ENCODE measurements around the gene NXN.
"Not testable (repeated sequence)": the region's sequence is repeated elsewhere in the genome, so short reads cannot be mapped to it uniquely, and the experiment has no call there.

NXN gene

DNA sequence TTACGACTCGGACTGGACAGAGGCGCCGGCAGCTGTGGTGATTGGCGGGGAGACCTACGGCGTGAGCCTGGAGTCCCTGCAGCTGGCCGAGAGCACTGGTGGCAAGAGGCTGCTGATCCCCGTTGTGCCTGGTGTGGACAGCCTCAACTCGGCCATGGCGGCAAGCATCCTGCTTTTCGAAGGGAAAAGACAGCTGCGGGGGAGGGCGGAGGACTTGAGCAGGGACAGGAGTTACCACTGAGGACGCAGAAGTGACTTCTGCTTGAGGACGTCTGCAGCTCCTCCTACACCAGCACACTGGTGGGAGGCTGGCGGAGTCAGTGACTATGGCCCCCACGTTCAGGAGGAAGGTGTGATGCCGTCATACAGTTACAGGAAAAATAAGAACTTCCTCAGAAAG lies 187.7 kb downstream of the NXN start:
- no peak for DNase-seq

DNA sequence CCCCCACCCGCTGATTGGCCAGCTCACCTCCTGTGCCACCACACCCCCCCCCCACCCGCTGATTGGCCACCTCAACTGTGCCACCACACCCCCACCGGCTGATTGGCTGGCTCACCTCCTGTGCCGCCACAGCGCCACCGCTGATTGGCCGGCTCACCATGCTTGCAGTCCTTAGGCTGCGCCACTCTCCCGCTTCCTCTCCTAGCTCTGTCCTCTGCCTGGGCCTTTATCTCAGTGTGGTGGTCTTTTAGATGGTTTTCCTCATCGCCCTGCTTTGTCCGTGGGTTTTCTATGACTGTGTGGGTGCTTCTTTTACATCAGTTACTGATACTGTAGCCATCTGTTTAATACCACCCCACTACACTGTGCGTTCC lies 188.7 kb downstream of the NXN start:
- not testable (repeated sequence) for DNase-seq

DNA sequence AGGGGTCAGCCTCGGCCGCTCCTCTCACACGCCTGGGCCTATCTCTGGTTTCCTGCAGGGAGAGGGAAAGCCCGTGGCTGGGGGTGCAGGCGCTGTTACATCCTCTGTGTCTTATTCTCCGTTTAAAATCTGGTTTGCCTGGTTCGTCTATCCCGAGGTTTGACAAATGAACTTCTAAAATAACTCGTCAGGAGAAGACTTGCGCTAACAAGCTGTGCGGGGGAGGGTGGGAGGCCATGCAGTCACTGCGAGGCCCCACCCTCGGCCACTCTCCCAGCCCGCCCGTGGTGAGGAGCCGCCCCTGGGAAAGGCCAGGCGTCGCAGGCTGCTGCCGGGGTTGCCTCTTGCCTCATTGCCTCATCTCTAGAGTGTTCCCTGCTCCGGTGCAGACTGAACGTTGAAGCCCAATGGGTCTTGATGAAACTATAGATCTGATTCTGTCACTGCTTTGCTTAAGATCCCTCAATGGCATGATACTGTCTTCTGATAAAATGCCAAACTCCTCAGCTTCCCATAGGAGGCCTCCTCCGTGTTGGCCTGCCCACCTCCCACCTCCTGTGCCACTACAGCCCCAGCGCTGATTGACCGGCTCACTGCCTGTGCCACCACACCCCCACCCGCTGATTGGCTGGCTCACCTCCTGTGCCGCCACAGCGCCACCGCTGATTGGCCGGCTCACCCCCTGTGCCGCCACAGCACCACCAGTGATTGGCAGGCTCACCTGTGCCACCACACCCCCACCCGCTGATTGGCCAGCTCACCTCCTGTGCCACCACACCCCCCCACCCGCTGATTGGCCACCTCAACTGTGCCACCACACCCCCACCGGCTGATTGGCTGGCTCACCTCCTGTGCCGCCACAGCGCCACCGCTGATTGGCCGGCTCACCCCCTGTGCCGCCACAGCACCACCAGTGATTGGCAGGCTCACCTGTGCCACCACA lies 189.4 kb downstream of the NXN start:
- DNase-seq, result not testable (repeated sequence)

DNA sequence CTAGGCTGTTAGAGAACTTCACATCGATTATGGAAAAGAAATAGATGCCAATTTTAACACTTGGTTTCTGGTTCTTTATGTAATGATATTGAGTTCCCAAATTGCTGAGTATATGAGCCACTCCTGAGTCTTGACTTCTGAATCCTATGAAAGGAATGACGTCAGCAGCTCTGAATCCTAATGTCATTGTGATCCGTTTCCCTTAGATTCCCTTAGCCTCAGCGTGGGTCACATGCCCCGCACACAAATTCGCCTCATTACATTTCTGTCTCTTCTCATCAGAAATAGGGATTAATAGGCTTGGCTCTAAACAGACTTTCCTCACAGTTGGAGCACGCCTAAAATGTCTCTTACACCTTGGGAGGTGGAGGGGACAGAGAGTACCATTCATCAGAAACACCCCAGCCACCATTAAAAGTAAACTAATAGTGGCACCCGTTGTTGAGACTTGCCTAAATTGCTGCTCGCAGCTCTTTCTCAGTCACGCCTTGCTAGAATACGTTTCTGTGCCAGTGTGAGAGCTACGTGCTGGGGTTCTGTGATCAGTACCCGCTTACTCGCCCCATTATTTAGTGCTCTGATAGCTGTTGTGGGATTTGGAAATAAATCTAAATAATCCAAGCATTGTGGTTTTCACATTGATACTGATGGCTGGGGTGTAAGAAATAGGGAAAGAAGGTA lies 190.3 kb downstream of the NXN start:
- no peak for DNase-seq

DNA sequence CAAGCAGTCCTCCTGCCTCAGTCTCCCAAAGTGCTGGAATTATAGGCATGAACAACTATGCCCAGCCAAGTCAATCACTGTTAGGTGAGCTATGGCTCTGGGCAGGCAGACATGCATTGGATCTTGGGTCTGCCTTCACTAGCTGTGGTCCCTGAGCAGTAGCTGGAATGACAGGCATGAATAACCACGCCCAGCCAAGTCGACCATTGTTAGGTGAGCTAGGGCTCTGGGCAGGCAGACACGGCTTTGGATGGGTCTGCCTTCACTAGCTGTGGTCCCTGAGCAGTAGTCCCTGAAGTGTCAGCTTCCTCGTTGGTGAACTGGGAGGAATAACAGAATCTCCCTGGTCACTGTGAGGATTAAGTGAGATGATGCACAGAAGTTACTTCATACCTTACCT lies 191.0 kb downstream of the NXN start:
- no peak for DNase-seq

DNA sequence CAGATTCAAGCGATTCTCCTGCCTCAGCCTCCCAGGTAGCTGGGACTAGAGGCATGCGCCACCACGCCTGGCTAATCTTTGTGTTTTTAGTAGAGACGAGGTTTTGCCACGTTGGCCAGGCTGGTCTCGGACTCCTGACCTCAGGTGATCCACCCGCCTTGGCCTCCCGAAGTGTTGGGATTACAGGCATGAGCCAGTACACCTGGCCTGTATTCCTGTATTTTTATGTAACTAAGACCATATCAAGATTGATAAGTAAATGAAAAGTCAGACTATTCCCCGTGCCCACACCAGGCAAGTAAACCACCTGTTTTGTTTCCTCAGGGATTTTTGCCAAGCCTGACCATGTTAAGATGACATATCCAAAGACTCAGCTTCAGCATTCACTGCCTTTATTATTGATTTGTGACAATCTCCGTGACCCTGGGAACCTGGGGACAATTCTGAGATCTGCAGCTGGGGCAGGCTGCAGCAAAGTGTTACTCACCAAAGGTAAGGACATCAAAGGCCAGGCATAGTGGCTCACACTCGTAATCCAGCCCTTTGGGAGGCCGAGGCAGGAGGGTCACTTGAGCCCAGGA lies 191.8 kb downstream of the NXN start:
- no peak for DNase-seq

DNA sequence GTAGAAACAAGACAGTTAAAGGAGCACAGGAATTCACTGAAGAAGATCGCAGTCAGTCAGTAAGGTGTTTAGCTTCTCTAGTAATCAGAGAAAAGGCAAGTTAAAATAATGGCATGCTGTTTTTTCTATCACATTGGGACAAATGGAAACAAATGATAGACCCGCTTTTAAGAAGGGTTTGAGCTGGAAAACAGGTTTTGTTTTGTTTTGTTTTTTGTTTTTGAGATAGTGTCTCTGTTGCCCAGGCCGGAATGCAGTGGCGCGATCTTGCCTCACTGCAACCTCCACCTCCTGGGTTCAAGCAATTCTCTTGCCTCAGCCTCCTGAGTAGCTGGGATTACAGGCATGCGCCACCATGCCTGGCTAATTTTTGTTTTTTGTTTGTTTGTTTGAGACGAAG lies 193.7 kb downstream of the NXN start:
- DNase-seq, result not testable (repeated sequence)

DNA sequence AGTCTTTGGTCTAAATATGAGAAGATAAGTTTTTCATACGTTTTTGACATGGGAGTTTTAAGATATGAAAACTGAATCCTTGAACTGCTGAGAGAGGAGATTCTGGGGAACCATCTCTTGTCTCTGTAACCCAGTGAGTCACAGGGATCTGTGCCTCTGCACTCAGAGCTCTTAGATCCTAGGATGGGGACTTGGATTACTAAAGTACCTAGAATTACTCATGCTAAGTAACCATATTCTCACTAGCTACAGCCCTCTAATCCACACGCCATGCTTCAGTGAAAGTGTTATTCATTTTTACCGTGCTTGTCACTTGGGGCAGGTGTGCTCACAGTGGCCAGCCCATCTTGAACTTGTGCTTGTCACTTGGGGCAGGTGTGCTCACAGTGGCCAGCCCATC lies 195.4 kb downstream of the NXN start:
- no peak for DNase-seq

DNA sequence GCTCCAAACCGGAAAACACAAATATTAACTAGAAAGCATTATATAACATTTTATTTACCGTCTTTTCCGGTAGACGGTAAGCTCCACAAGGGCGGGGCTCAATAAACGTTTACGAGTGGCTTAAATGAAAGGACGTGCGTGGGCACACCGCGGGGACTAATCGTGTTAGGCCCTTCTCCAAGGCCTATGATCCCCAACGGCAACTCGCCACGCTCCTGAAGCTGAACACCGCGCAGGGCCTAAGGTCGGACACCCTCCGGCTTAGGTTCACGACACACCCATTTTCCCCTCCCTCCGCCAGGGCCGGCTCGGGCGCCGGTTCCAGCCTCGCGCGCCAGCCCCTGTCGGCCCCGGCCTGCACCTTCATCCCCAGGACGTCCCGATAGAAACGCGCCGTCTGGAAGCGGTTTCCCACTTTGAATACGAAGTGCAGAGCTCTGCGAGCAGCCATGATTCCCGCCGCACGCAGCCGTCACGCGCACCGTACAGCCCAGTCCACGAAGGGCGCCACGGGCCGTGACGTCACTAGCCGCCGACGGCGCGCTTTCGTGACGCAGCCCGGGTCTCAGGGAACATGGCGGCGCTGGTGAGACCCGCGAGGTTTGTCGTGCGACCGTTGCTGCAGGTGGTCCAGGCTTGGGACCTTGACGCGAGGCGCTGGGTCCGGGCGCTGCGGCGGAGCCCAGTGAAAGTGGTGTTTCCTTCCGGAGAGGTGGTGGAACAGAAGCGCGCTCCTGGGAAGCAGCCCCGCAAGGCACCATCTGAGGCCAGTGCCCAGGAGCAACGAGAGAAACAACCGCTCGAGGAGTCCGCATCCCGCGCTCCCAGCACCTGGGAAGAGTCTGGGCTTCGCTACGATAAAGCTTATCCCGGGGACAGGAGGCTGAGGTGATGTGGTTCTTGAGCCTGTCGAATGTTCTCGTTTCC lies 197.5 kb downstream of the NXN start, which contains the start of the genes GLOD4 and MRM3:
GLOD4 (minus strand) TSS at position 476 of the 927 bp plus-strand sequence; CDS start at position 451, 25 bp downstream.
MRM3 (plus strand) TSS at position 549 of the 927 bp plus-strand sequence; CDS start at position 575, 26 bp downstream.
- peak; percentile 97 for DNase-seq

DNA sequence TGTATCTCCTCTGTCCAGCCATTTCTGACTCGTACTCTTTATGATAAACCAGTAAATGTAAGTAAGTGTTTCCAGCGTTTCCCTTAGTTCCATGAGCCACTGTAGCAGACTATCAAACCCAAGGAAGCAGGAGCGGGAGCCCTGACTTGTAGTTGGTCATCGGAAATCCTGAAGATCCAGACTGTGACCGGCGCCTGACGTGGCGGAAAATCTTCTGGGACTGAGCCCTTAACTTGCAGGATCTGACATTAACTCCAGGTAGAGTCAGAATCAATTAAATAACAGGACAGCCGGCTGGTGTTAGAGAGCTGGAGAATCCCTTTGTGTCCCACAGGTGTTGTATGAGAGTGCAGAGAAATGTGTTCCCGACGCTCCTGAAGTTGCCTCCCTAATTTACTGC lies 201.5 kb downstream of the NXN start:
- no peak for DNase-seq

DNA sequence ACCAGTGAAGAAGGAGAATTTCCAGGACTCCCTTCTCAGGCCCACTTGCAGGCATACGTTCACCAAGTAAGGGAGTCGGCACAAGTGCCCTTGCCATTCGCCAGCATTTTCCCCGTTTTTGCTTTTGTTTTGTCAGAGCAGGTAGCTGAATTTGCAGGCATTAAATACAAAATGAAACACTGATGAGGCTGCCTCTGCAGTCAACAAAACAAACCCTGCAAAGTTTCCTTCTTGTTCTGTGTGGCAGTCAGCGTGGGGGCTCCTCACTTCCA lies 205.3 kb downstream of the NXN start:
- DNase-seq, result no peak

DNA sequence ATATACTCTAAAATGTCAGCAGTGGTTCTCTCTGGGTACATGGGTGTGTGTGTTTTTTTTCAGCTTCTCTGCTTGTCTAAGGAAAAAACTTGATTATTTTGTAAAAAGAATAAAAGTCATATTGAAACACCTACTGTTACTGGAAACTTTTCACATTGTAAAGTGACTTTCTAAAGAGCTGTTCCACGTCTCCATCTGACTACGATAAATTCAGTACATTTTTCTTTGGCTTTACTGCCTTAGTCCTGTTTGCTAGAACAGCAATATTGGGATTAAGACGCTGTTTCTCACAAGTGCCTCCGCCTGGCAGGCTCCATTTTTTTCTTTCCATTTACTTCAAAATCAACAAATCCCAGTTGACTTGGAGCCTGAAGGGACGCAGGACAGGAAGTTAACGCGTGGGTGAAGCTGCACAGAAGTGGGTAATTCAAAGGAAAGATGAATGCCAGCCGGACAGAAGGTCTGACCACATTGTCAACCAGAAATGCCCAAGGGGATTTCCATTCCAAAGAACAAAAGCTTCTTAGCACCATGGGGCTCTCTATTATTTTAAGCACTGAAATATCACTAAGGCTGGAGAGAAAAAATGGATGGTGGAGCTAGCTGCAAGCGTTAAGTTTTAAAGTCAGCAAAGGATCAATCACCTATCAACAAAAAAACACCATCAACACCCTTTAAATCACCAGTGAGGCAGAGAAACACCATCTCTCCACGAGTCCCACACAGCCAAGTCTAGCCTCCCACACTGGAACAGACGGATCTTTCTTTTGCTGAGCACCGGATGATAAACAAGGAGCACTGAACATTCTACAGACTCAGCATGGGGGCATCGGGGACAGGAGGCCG lies 205.9 kb downstream of the NXN start:
- DNase-seq, result no peak

DNA sequence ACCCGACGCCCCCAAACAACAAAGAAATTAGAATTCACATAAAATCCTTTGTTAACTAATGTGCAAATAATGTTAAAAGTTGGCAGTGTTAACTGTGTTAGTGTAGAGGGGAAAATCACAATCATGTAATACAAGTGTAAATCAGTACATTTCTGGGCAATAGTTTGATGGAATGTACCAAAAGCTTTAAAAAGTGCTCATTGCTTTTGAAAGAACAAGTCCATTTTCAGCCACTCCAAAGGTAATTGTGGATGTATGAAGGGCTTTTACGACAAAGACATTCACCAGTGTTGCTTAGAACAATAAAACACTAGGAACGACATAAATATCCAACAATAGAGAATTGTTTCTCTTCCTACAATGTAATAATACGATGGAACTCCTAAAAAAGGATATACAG lies 206.6 kb downstream of the NXN start:
- DNase-seq, result no peak

DNA sequence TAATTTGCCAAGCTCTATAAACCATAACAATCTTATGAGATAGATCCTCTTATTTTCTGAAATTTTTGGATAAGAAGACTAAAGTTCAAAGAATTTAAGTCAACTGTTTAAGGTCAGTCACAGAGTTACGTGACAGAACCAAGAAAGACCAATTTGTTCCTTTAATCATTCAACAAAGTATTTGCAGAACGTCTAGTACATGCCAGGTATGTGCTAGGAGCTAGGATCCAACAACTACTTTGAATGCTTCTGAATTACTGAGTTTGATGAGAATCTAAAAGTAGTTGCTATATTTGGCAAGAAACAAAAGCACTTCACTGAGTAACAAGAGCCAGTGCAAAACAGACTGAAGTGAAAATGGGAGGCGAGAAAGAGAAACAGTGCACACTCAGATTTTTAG lies 212.5 kb downstream of the NXN start:
- no peak for DNase-seq

DNA sequence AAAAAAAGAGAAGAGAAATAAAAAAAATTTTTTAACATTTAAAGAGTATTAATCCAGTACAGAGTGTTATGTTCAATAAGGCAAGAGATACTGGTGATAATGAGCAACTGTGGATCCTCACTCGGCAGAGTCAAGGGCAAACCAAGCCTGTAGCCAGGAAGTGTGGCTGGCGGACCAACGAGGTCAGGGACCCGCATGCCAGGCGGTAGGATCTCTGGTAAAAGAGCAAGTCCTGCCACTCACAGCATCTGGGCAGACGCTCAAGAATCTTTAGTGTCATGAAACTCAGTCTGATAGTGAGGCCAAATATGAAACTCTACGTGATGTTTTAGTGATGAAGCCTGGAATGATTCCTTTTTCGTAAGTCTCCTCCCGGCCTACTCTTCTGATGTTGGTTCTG lies 219.2 kb downstream of the NXN start:
- no peak for DNase-seq

DNA sequence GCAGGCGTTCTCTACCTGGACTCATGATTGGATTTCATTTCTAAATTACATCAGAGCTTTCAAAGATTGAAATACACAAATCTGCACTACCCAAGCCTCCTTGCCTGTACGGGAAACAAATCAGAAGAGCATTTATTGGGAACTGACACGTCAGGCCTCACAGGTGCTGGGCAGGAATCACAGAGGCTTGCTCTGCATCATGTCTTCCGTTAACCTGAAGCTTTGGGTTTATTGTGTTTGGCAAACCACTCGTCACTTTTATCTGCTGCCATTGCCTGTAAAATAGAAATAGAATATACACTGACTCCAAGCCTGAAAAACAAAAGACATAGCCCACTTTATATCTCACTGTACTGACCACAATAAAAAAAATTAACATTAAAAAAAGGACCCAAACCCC lies 219.6 kb downstream of the NXN start:
- no peak for DNase-seq

DNA sequence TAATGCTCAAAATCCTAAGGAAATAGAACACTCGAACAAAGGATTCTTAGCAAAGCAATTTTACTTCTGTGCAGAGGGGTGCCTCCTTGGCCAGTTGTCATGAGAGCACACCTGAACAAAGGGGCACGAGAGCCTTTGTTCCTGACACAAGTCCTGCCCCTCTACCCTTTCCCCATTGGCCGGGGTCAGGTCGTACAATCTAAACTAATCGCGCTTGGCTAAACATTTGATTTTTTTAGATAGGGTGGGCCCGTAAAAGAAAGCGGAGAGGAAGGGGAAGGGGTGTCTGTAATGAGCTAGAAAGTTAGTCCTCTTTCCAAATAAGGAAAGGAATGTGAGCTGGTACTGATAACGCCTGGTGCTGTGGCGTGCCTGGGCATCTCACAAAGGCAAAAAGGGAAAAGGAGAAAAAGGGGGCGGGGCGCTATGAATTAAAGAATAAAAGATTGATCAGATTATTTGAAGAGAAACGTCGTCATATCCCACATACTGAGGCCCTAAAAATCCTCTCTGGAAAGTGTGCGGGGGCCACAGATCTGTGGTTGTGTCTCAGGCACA lies 223.5 kb downstream of the NXN start:
- not testable (repeated sequence) for DNase-seq

DNA sequence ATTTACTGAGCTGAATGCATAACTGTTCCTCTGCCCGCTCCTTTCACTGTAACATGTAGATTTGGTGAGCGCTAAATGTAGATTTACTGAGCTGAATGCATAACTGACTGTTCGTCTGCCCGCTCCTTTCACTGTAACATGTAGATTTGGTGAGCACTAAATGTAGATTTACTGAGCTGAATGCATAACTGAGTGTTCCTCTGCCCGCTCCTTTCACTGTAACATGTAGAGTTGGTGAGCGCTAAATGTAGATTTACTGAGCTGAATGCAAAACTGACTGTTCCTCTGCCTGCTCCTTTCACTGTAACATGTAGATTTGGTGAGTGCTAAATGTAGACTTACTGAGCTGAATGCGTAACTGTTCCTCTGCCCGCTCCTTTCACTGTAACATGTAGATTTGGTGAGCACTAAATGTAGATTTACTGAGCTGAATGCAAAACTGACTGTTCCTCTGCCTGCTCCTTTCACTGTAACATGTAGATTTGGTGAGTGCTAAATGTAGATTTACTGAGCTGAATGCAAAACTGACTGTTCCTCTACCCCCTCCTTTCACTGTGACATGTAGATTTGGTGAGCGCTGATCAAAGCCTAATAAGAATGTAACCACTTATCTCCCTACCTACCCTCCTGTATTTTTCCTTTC lies 224.1 kb downstream of the NXN start:
- not testable (repeated sequence) for DNase-seq

DNA sequence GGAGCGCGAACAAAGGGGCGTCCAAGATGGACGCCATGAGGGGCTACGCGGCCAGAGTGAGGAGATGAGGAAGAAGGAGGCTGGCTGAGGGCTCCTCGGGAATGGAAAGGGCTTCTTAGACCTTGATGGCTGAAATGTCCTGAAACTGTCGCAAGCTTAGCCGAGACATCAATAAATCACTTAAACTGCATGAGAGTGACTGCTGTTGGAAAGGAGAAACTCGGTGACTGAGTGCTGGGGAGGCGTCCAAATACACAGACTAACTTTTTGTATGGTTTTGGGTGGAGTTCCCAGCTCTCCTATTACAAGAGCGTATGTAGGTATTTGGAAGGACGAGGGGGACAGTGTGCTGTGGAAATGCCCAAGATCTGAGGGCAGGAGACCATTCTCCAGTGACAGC lies 226.2 kb downstream of the NXN start:
- no peak for DNase-seq

DNA sequence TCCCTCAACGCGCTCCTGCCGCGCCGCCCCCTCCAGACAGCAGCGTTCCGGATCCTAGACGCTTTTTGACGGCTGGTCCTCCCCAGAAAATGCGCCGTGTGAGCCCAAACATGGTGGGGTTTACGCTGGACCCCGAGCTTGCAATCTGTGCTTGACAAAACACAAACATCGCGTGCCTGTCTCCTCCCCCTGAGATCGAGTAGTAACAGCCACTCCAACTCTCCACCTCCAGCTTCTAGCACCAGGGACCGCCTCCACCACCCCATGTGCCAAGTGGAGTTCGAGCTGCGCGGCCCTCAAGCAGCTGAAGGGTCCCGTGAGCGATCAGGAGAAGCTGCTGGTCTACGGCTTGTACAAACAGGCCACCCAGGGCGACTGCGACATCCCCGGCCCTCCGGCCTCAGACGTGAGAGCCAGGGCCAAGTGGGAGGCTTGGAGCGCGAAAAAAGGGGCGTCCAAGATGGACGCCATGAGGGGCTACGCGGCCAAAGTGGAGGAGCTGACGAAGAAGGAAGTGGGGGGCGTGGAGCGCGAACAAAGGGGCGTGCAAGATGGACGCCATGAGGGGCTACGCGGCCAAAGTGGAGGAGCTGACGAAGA lies 226.9 kb downstream of the NXN start:
- no peak for DNase-seq
